Esophagus (tissue), 2 donors: ENCODE measurements around the gene RASSF3. TPM values are rescaled to one million over a fixed set of nuclear protein-coding genes. Genes with fewer than 3 reads are reported as not detected.

ENCODE experiments used
- H3K27ac ChIP-seq, 2 donors: one replicate each; pipeline ENCODE4 v1.5.1; 2013; ENCODE audit warnings: low read depth in 2 of 2, mild to moderate bottlenecking in 2 of 2, inconsistent platforms in 1 of 2, low read length in 1 of 2, moderate library complexity in 1 of 2
- H3K27me3 ChIP-seq, 2 donors: one replicate each; pipeline ENCODE4 v1.6.1; 2013; ENCODE audit warnings: low read length in 2 of 2, control low read depth in 1 of 2, mild to moderate bottlenecking in 1 of 2; ENCODE audit not compliant: insufficient read depth in 2 of 2, control insufficient read depth in 1 of 2
- H3K36me3 ChIP-seq, 2 donors: one replicate each; pipeline ENCODE4 v1.6.1; 2013; ENCODE audit warnings: low read length in 1 of 2; ENCODE audit not compliant: control insufficient read depth in 2 of 2, insufficient read depth in 2 of 2
- H3K4me1 ChIP-seq, 2 donors: one replicate each; pipeline ENCODE4 v1.6.1; 2013; ENCODE audit warnings: low read length in 1 of 2; ENCODE audit not compliant: control insufficient read depth in 2 of 2, insufficient read depth in 2 of 2
- H3K4me3 ChIP-seq, 2 donors: one replicate each; pipeline ENCODE4 v1.5.1; 2013; ENCODE audit warnings: low read length in 2 of 2, mild to moderate bottlenecking in 2 of 2, low read depth in 1 of 2, moderate library complexity in 1 of 2
- H3K9me3 ChIP-seq, 2 donors: one replicate each; pipeline ENCODE4 v1.6.1; 2013; ENCODE audit warnings: mild to moderate bottlenecking in 2 of 2, low read depth in 1 of 2, low read length in 1 of 2, moderate library complexity in 1 of 2; ENCODE audit not compliant: control insufficient read depth in 2 of 2, insufficient read depth in 1 of 2
- whole genome bisulfite sequencing, 2 donors: extraction: QIAGEN DNeasy Blood & Tissue Kit; methylation state at CpG; one replicate each; pipeline ENCODE4 v1.1.7; 2013; 5-methylcytosine and 5-hydroxymethylcytosine counted together
- polyA plus RNA-seq, 2 donors: library from polyadenylated mRNA; stranded (reverse); fragments of 200-250 nt; gene quantifications; one replicate each; pipeline ENCODE4 v1.2.3, GENCODE V29; 2013
- donor health status: healthy with polysubstance abuse.
- donor health status: Bipolar disorder and iron deficiency.

RASSF3 gene
- polyA plus RNA-seq, 2 donors = 12.2 to 12.5 TPM

- 82 to 85% methylated on average over 11 of the region's 11 CpGs for WGBS, 2 donors
Observed at GRCh38 chr12:64724201-64724745, 114.0 kb downstream of the RASSF3 start.

DNA sequence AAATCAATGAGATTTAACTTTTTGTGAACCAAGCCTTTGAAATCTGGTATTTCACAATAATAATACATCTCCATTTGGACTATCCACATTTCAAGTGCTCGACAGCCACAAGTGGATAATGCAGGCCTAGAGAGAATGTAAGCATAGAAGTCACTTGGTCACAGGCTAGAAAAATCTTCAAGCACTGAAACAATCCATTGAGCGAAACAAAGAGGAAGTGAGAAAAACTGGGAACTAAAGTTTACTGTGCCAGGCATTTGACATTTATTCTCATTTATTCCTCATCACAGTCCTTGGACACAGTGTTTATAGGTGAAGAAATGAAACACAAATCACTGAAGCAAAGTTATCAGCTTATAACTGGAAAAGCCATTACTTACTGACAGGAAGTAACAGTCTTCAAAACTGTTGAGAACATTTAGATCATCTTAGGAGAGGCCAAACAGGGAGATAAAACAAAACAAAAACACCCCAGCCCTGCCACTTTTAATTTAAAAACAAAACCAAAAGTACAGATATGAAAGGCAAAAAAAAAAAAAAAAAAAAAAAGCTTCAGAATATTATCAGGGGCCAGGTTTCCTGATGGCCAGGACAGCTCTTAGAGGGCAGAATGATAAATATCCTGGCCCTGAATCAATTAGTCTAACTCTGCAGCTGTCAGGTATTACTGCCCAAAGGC lies 119.8 kb downstream of the RASSF3 start:
- Histone ChIP-seq H3K4me1 (no peaks in the 10 kb centered on the region), H3K9me3 (no peaks in the 10 kb centered on the region), H3K27ac (peak overlapping the region in 1 of 2 donors; percentile 22), H3K27me3 (no peaks in the 10 kb centered on the region), H3K36me3 (peaks cover 0 to 3% of the 10 kb centered on the region in 2 donors), H3K4me3 (no peak overlapping the region)
- WGBS, 2 donors = 79 to 83% methylated on average over 2 of the region's 2 CpGs

More at GRCh38 chr12:64724201-64724745, 114.0 kb downstream of the RASSF3 start:
- Histone ChIP-seq H3K9me3 (no peaks in the 10 kb centered on the region), H3K4me3 (no peak overlapping the region), H3K27me3 (no peaks in the 10 kb centered on the region), H3K27ac (no peak overlapping the region), H3K36me3 (peaks cover 5% of the 10 kb centered on the region in 2 donors), H3K4me1 (no peaks in the 10 kb centered on the region)

- Histone ChIP-seq H3K27ac (peak overlapping the region in 1 of 2 donors; percentile 22), H3K27me3 (no peaks in the 10 kb centered on the region), H3K9me3 (no peaks in the 10 kb centered on the region), H3K36me3 (peaks cover 2 to 3% of the 10 kb centered on the region in 2 donors), H3K4me1 (no peaks in the 10 kb centered on the region), H3K4me3 (no peak overlapping the region)
- 53 to 74% methylated on average over 2 of the region's 2 CpGs for WGBS, 2 donors
Observed at GRCh38 chr12:64730588-64730969, 120.3 kb downstream of the RASSF3 start.

DNA sequence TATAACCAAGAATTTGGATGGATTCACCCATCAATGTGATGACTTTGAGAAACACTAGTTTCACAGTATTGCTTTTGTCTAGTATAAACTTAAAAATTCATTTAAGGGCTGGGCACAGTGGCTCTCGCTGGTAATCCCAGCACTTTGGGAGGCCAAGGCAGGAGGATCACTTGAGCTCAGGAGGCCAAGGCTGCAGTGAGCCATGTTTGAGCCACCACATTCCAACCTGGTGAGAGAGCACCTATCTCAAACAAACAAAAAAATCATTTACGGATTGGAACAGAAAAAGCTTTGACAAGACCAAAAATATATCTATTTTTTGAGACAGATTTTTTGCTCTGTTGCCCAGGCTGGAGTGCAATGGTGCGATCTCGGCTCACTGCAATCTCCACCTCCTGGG lies 121.4 kb downstream of the RASSF3 start:
- 95 to 98% methylated on average over 4 of the region's 4 CpGs for WGBS, 2 donors
- Histone ChIP-seq H3K36me3 (peaks cover 3 to 6% of the 10 kb centered on the region in 2 donors), H3K27ac (no peak overlapping the region), H3K4me1 (no peaks in the 10 kb centered on the region), H3K4me3 (no peak overlapping the region), H3K27me3 (no peaks in the 10 kb centered on the region), H3K9me3 (no peaks in the 10 kb centered on the region)

GRCh38 chr12:64733857-64734256 lies 123.6 kb downstream of the RASSF3 start:
- Histone ChIP-seq H3K4me3 (no peak overlapping the region), H3K27ac (no peak overlapping the region), H3K27me3 (no peaks in the 10 kb centered on the region), H3K4me1 (no peaks in the 10 kb centered on the region), H3K9me3 (no peaks in the 10 kb centered on the region), H3K36me3 (peaks cover 4 to 9% of the 10 kb centered on the region in 2 donors)
- WGBS, 2 donors = 47 to 48% methylated on average over 4 of the region's 4 CpGs

DNA sequence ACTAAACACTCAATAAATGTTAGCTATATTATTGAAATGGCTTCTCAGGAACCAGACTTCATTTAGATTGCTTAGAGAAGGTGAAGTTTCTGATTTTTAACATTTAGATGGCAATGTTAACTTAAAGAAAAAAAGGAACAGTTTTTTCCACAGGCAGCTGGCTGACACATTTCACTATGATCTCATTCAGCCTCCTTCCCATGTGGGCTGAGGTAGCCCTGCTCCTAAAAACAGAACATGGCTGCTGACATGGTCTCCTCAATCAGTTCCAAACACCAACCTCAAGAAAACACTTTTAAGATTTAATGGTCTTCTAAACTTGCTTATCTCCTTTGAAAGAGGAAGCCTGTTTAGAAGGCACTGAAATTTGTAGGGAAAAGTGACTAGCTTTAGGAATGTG lies 125.1 kb downstream of the RASSF3 start:
- Histone ChIP-seq H3K9me3 (no peaks in the 10 kb centered on the region), H3K27ac (no peak overlapping the region), H3K27me3 (no peaks in the 10 kb centered on the region), H3K4me1 (no peaks in the 10 kb centered on the region), H3K36me3 (peaks cover 8 to 11% of the 10 kb centered on the region in 2 donors), H3K4me3 (no peak overlapping the region)

- Histone ChIP-seq H3K36me3 (peaks cover 10 to 11% of the 10 kb centered on the region in 2 donors), H3K9me3 (no peaks in the 10 kb centered on the region), H3K4me3 (no peak overlapping the region), H3K27ac (no peak overlapping the region), H3K4me1 (no peaks in the 10 kb centered on the region), H3K27me3 (no peaks in the 10 kb centered on the region)
- 42 to 43% methylated on average over 1 of the region's 1 CpG for WGBS, 2 donors
Observed at GRCh38 chr12:64736771-64737170, 126.5 kb downstream of the RASSF3 start.

GRCh38 chr12:64737539-64737938 lies 127.2 kb downstream of the RASSF3 start:
- H3K36me3 ChIP-seq = peaks cover 11 to 12% of the 10 kb centered on the region in 2 donors

GRCh38 chr12:64739778-64740177 lies 129.5 kb downstream of the RASSF3 start:
- H3K4me3 ChIP-seq = no peak overlapping the region
- no peaks in the 10 kb centered on the region for H3K27me3 ChIP-seq
- no peaks in the 10 kb centered on the region for H3K4me1 ChIP-seq
- peaks cover 11 to 14% of the 10 kb centered on the region in 2 donors for H3K36me3 ChIP-seq
- no peaks in the 10 kb centered on the region for H3K9me3 ChIP-seq
- H3K27ac ChIP-seq = no peak overlapping the region
- 83 to 95% methylated on average over 2 of the region's 2 CpGs for WGBS, 2 donors

More at GRCh38 chr12:64737539-64737938, 127.2 kb downstream of the RASSF3 start:
- H3K4me1 ChIP-seq = no peaks in the 10 kb centered on the region
- no peaks in the 10 kb centered on the region for H3K9me3 ChIP-seq
- H3K27me3 ChIP-seq = no peaks in the 10 kb centered on the region
- H3K27ac ChIP-seq = no peak overlapping the region
- 35 to 52% methylated on average over 1 of the region's 1 CpG for WGBS, 2 donors
- H3K4me3 ChIP-seq = no peak overlapping the region

DNA sequence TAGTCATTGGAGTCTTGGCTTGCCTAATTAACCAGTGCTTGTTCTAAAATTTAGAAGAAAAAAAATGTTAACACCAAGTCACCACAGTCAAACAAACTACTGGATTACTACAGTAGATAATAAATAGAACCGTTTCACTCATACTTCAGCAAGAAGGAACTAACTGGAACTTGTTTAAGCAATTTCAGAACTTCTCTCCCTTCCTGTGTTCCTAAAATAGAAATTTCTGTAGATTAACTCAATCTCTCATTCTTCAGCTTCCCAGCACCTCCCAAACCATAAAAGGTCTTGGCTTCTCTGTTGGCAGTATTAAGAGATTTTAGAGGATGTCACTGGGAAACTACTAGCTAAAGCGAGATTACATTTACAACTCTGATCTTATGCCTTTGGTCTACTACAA lies 130.4 kb downstream of the RASSF3 start:
- H3K27ac ChIP-seq = no peak overlapping the region
- peaks cover 9 to 14% of the 10 kb centered on the region in 2 donors for H3K36me3 ChIP-seq
- no peaks in the 10 kb centered on the region for H3K9me3 ChIP-seq
- no peaks in the 10 kb centered on the region for H3K27me3 ChIP-seq
- no peak overlapping the region for H3K4me3 ChIP-seq
- WGBS, 2 donors = 75 to 76% methylated on average over 2 of the region's 2 CpGs
- H3K4me1 ChIP-seq = no peaks in the 10 kb centered on the region
